ENCODE measurements around the gene ACY1. TPM values are rescaled to one million over a fixed set of nuclear protein-coding genes. Genes with fewer than 3 reads are reported as not detected.

Gene ACY1
- total RNA-seq, 6 experiments from 2014 or later, result 223 to 479 (median 297) TPM

DNA sequence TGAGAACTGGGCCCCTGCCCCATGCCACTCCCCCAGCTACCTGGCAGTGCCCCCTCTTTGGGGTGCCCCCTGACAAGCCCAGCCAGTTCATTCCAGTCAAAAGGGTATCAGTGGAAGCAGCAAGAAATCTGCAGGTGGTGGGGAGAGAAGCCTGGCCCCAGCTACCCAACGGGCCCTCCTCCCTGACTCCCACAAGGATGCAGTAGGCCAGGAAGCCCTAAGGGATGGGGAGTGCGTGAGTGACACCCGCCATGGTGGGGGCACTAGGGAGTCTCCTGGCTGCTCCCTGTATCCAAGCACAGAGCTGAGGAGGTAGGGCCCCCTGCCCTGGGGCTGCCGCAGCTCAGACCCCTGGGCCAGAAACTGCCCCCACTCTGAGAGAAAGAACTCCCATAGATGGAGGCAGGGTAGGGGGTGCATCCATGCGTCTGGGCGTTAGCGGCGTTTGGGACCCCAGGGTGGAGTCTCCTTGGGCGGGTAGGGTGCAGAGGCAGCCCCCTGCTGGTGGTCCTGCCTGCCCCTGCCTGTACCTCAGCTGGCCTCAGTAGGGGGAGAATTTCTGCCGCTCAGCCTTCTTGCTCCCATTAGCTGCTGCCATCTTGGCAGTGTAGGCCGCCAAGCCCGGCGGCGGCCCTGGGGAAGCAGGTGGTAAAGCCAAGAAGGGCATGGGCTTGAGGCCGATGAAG is 25.7 kb upstream of the ACY1 start:
- Histone ChIP-seq H3K36me3 (no peaks in the 10 kb centered on the region), H3K4me1 (peaks cover 0 to 19% (median 2%) of the 10 kb centered on the region in 4 donors), H3K27me3 (no peaks in the 10 kb centered on the region), H3K4me3 (no peak overlapping the region), H3K27ac (no peak overlapping the region), H3K9me3 (no peaks in the 10 kb centered on the region)
- no peak for TF ChIP-seq POLR2A (IDR thresholded peaks at IDR 0.05)
- TF ChIP-seq, protein P1, sequence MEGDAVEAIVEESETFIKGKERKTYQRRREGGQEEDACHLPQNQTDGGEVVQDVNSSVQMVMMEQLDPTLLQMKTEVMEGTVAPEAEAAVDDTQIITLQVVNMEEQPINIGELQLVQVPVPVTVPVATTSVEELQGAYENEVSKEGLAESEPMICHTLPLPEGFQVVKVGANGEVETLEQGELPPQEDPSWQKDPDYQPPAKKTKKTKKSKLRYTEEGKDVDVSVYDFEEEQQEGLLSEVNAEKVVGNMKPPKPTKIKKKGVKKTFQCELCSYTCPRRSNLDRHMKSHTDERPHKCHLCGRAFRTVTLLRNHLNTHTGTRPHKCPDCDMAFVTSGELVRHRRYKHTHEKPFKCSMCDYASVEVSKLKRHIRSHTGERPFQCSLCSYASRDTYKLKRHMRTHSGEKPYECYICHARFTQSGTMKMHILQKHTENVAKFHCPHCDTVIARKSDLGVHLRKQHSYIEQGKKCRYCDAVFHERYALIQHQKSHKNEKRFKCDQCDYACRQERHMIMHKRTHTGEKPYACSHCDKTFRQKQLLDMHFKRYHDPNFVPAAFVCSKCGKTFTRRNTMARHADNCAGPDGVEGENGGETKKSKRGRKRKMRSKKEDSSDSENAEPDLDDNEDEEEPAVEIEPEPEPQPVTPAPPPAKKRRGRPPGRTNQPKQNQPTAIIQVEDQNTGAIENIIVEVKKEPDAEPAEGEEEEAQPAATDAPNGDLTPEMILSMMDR (IDR thresholded peaks at IDR 0.05), result no peak
- intact Hi-C loops (cut with DNase I), result no loop called here
- ATAC-seq, result no peak
- WGBS (ENCODE audit: insufficient coverage, low coverage, low lambda C conversion rate, missing lambda C conversion rate), result 100% methylated on average over 1 of the region's 15 CpGs
- no peak for DNase-seq

DNA sequence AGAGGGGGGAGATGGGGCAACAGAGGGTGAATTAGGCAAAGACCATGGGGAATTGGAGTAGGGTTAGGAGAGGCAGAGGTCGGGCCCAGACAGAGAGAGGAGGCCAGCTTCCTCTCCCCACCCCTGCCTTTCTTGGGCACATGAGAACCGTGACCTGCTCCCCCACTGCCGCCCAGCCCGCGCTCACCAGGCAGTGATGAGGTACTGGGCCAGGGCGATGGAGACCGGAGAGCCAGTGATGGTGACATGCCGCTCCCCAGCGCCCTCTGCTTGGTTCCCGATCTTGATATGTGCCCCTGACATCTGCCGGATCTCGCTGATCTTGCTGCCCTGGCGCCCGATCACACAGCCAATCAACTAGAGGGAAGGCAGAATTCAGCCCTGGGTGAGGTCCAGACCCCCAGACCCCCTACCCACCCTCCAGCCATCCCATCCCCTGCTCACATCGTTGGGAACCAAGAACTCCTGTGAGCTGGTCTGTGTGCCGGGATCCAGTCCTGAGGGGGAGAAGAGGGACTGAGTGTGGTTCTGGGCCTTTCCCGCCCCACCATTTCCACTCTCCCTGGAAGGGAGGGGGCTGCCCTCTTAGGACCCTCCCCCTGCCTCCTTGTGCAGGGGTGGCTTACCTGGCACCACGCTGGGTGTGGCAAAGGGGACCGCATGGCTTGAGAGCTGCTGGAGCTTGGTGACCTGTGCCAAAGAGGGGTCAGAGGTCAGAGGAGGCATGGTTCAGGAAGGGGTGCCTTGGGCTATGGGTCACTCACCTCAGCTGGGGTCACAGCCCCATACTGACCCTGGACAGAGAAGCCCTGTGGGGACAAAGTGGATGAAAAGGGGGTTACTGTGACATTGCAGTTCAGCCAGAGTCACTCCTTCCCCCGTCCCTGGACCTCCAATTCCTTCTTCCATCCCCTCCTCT is 24.5 kb upstream of the ACY1 start:
- DNase-seq (no peak), ATAC-seq (peak in 2 of 4 donors; percentile 13 to 30)

DNA sequence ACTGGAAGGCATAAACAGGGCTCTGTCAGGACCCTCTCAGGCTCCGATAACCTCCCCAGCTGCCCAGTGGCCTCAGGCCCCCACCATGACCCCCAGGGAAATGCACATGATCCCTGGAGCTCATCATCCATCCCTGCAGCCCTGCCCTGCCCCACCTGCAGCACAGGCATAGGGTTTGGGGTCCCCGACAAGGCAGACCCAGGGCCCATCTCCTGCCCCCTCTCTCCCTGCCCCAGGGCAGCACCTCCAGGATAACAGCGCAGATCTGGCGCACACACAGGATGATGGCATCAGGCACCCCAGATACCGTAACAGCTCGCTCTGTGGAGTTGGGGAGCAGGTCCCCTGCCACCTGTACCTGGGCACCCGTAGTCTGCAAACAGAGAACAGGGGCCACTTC is 23.7 kb upstream of the ACY1 start:
- TF ChIP-seq, protein P1 (IDR thresholded peaks at IDR 0.05), result no peak
- no peak for TF ChIP-seq POLR2A (IDR thresholded peaks at IDR 0.05)
- no peak for DNase-seq

More for the DNA sequence above, 24.5 kb upstream of the ACY1 start:
- no peaks in the 10 kb centered on the region for H3K36me3 ChIP-seq
- TF ChIP-seq, protein P1 (IDR thresholded peaks at IDR 0.05), result no peak
- no peak for TF ChIP-seq POLR2A (IDR thresholded peaks at IDR 0.05)
- H3K4me1 ChIP-seq, result peaks cover 0 to 19% (median 2%) of the 10 kb centered on the region in 4 donors
- no peaks in the 10 kb centered on the region for H3K27me3 ChIP-seq
- no peaks in the 10 kb centered on the region for H3K9me3 ChIP-seq
- 85% methylated on average over 8 of the region's 20 CpGs for WGBS (ENCODE audit: insufficient coverage, low coverage, low lambda C conversion rate, missing lambda C conversion rate)
- no peak overlapping the region for H3K4me3 ChIP-seq
- H3K27ac ChIP-seq, result no peak overlapping the region
- intact Hi-C loops (cut with DNase I), result no loop called here

DNA sequence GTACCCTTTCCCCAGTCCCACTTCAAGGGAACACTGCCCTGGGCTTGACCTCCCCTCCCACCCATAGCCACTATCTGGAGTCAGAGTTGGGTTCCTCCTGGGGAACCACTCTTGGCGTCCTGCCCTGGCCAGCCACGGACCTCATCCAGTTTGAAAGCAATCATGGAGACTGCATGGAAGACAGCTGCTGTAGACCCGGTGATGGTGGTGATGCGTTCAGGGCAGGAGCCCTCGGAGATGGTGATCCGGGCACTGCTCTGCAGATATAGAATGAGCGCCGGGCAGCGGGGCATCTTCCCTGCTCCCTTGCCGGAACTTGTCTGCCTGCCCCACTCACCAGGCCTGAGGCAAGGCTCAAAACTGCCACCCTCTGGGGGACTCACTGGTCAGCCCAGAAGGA is 22.9 kb upstream of the ACY1 start:
- intact Hi-C loops (cut with DNase I), result no loop called here
- no CpG with 5 or more reads among the region's 10 CpGs for WGBS (ENCODE audit: insufficient coverage, low coverage, low lambda C conversion rate, missing lambda C conversion rate)
- H3K9me3 ChIP-seq, result no peaks in the 10 kb centered on the region
- no peaks in the 10 kb centered on the region for H3K36me3 ChIP-seq
- H3K27ac ChIP-seq, result no peak overlapping the region
- peaks cover 0 to 19% (median 2%) of the 10 kb centered on the region in 4 donors for H3K4me1 ChIP-seq
- ATAC-seq (no peak), DNase-seq (no peak)
- no peak overlapping the region for H3K4me3 ChIP-seq
- H3K27me3 ChIP-seq, result no peaks in the 10 kb centered on the region
- TF ChIP-seq, protein P1 (IDR thresholded peaks at IDR 0.05), result no peak
- no peak for TF ChIP-seq POLR2A (IDR thresholded peaks at IDR 0.05)

More for the DNA sequence above, 23.7 kb upstream of the ACY1 start:
- Histone ChIP-seq H3K4me1 (peaks cover 0 to 19% (median 2%) of the 10 kb centered on the region in 4 donors), H3K27me3 (no peaks in the 10 kb centered on the region), H3K36me3 (no peaks in the 10 kb centered on the region), H3K27ac (no peak overlapping the region), H3K9me3 (no peaks in the 10 kb centered on the region), H3K4me3 (no peak overlapping the region)
- 83% methylated on average over 1 of the region's 7 CpGs for WGBS (ENCODE audit: insufficient coverage, low coverage, low lambda C conversion rate, missing lambda C conversion rate)
- no peak for ATAC-seq
- intact Hi-C loops (cut with DNase I), result no loop called here

Data from right lobe of liver (tissue), 6 donors.